Caki2 (cell line): ENCODE measurements around the gene RDX. TPM values are rescaled to one million over a fixed set of nuclear protein-coding genes. Genes with fewer than 3 reads are reported as not detected.
"Not testable (repeated sequence)": the region's sequence is repeated elsewhere in the genome, so short reads cannot be mapped to it uniquely, and the experiment has no call there.

ENCODE experiments used
- DNase-seq: peaks from one replicate; pipeline ENCODE4 v3.0.0-alpha.2; 2015; ENCODE audit warnings: low read depth
- in situ Hi-C: cut with HindIII; loops from 2 replicates; pipeline ENCODE4 v1.10.0; 2016; ENCODE audit warnings: low sequenced_read_pairs, low pct_unique_long_range_greater_than_20kb, mixed read lengths
- total RNA-seq: library from RNA; depleted of rRNA; stranded (reverse); fragments of >200 nt; shearing (Covaris generic); gene quantifications from 2 replicates; pipeline ENCODE4 v1.2.3, GENCODE V29; 2014; ENCODE audit warnings: low replicate concordance

RDX gene
- total RNA-seq, 1 experiment from 2014 or later: 29.9 TPM

GRCh38 chr11:110311783-110312579, 15.6 kb upstream of the RDX start:
- DNase-seq: no peak
- in situ Hi-C loops: no loop called here

- in situ Hi-C loops: no loop called here
- no peak for DNase-seq
Observed at GRCh38 chr11:110308071-110308470, 11.7 kb upstream of the RDX start.

- in situ Hi-C loops, DNase-seq: not testable (repeated sequence)
Observed at GRCh38 chr11:110306019-110306388, 9.6 kb upstream of the RDX start.

- DNase-seq: no peak
- in situ Hi-C loops: no loop called here
Observed at GRCh38 chr11:110305169-110306018, 9.0 kb upstream of the RDX start.

DNA sequence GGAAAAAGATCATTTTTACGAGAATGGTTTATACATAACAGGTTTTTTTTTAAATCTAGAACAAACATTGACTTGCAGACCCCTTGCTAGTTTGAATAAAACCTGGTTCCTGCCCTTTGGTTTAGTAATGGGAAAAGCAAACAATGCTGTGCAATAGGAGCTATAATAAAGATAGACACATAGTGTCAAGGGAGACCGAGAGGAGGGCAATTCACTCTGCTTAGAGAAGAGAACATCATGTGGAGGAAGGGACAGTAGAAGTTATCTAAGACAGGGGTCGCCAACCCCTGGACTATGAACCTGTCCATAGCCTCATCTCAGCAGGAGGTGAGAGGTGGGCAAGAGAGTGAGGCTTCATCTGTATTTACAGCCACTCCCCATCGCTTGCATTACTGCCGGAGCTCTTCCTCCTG, 7.0 kb upstream of the RDX start:
- no peak for DNase-seq

GRCh38 chr11:110301577-110301976, 5.2 kb upstream of the RDX start:
- DNase-seq: no peak
- in situ Hi-C loops: no loop called here

More for the DNA sequence above, 7.0 kb upstream of the RDX start:
- in situ Hi-C loops: no loop called here

DNA sequence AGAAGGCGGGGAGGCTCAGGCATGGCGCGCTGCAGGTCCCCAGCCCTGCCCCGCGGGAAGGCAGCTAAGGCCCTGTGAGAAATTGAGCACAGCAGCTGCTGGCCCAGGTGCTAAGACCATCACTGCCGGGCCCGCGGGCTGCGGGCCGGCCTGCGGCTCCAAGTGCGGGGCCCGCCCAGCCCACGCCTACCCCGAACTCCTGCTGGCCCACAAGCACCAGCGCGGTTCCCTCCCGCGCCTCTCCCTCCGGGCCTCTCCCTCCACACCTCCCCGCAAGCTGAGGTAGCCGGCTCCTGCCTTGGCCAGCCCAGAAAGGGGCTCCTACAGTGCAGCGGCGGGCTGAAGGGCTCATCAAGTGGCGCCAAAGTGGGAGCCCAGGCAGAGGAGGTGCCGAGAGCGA, 4.6 kb upstream of the RDX start:
- in situ Hi-C loops: no loop called here
- no peak for DNase-seq

DNA sequence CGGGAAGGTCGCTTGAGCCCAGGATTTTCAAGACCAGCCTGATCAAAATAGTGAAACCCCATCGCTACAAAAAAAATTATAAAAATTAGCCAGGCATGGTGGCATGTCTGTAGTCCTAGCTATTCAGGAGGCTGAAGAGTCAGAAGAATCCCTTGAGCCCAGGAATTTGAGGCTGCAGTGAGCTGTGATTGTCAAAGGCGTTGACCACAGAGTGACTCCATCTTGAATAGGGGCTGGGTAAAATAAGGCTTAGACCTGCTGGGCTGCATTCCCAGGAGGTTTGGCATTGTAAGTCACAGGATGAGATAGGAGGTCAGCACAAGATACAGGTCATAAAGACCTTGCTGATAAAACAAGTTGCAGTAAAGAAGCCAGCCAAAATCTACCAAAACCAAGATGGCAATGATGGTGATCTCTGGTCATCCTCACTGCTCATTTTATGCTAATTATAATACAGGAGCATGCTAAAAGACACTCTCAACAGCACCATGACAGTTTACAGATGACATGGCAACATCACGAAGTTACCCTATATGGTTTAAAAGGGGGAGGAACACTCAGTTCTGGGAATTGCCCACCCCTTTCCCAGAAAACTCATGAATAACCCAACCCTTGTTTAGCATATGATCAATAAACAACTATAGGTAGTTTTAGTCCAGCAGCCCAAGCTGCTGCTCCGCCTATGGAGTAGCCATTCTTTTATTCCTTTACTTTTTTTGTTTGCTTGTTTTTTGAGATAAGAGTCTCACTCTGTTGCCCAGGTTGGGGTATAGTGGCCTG, 2.8 kb upstream of the RDX start:
- in situ Hi-C loops: no loop called here
- DNase-seq: no peak

DNA sequence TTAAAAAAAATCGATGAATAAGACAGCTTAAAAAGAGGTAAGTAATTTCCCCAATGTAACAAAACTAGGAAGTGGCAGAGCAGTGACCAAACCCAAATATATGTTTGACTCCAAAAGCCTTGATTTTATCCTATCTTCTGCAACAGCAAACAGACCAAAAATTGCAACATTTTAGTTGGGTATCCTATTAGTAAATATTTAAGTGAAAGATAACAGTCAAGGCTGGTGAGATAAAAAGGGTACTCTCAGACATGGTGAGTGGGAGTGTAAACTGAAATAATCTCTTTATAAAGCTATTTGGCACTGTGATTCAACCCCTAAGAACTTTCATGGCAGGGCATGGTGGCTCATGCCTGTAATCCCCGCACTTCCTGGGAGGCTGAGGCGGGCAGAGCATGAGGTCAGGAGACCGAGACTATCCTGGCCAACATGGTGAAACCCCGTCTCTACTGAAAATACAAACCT, 1.9 kb upstream of the RDX start:
- DNase-seq: no peak
- in situ Hi-C loops: no loop called here

DNA sequence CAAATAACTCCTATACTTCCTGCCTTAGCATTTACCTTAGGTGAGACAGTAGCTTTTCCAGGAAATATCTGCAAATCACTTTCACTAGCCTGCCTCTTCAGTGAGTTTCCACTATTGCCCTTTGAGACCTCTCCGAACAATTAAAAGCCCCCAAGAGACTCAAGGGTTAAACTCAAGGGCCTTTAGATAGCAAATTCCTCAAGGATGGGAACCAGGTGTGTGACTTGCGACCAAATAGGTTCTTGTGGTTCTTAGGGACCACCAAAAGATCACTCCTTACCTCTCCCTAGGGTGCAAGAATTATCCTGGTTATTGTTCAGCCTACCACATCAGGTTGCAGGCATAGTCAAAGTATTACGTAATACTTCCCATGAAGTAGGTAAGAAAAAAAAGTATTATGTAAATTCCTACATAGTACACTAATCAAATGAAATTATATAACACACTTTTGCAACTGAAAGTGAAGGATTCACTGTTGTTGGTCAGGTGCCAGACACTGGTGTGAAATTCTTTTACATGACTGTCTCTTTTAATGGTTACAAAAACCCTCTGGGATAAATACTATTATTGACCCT, 1.4 kb upstream of the RDX start:
- in situ Hi-C loops: no loop called here
- DNase-seq: no peak

GRCh38 chr11:110297076-110297725, 787 bp upstream of the RDX start:
- no peak for DNase-seq
- in situ Hi-C loops: no loop called here

- peak; percentile 36 for DNase-seq
- in situ Hi-C loops: no loop called here
Observed at GRCh38 chr11:110295531-110296225, 736 bp downstream of the RDX start.

- in situ Hi-C loops: no loop called here
- no peak for DNase-seq
Observed at GRCh38 chr11:110295086-110295485, 1.3 kb downstream of the RDX start.

DNA sequence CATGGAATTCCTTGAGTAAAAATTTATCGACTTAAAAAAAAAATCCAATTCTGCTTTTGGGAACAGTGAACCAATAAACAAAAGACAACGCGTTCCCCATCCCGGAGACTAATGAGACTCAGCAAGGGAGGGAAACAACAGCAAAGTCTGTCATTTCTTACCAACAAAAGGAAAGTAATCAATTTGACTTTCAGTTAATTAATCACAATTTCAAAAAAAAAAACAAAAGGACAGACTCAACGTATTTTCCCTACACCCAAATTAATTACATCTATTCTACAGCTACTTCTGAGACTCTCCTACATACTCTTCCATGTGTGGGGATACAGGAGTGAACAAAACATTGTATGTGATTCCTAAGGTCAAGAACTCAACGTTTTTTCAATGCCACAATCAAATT, 1.9 kb downstream of the RDX start:
- no peak for DNase-seq
- in situ Hi-C loops: no loop called here

GRCh38 chr11:110293389-110293788, 3.0 kb downstream of the RDX start:
- in situ Hi-C loops: no loop called here
- DNase-seq: no peak

- peak; percentile 46 for DNase-seq
- in situ Hi-C loops: not testable (repeated sequence)
Observed at GRCh38 chr11:110292146-110292545, 4.3 kb downstream of the RDX start.

DNA sequence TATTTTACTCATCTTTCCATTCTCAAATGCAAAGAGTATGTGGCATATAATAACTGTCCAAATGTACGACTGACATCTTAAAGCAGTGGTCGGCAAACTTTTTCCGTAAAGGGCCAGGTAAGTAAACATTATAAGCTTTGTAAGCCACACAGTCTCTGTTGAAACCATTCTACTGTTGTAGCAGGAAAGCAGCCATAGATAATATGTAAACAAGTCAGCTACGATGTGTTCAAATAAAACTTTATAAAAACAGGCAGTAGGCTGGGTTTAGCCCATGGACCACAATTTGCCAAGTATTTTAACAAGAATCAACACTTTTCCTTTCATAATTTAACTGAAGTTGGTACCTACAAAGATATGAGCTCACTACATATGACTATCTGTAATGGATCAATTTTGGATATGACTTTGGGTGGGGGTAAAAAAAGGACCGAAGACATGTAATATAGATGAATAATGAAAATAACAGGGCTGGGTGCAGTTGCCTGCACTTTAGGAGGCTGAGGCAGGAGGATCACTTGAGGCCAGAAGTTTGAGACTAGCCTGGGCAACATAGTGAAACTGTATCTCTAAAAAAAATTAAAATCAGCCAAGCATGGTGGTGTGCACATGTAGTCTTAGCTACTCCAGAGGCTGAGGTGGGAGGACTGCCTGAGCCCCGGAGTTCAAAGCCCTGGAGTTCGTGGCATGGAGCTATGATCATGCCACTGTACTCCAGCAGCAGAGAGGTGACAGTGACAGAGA, 5.7 kb downstream of the RDX start:
- in situ Hi-C loops: no loop called here

More for the DNA sequence above, 5.7 kb downstream of the RDX start:
- DNase-seq: no peak
